ENCODE results near the gene CDC20B. TPM values are rescaled to one million over a fixed set of nuclear protein-coding genes. Genes with fewer than 3 reads are reported as not detected.

The CDC20B gene
- total RNA-seq, 1 experiment from 2014 or later = not detected

DNA sequence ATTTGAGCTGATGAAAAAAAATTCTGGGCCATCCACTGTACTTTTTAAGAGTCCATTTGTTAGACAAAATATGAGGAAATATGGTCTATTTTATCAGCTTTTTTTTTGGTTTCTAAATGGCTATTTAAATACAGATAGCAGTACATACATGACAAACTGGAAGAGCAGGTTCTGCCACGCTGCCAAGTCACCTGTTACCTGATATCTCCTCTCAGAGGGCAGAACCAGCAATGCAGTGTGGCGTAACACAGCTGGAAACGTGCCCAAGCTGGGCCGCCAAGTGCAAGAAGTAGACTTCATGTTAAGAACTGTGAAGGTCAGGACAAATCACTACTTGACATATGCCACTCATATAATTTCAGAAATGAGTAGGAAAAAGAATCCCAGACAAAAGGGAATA is 46.0 kb upstream of the CDC20B start:
- ChIA-PET POLR2A (no interaction called here), RAD21 (ENCODE audit: low non-redundant PET in 1 of 2, low total read pairs in 2 of 2, uncharacterized antibody in 2 of 2, unreplicated experiment in 2 of 2) (interaction anchor here in 1 of 2 experiments (1.2 kb wide), 1 partner anchor 42 kb away, joined by 3 read pairs; no protein-coding TSS in a partner anchor), CTCF (interaction anchor here (0.5 to 1.3 kb wide), 2 partner anchors 47 to 88 kb away, joined by 3 read pairs; partner anchors contain the start of gene DHX29)
- Histone ChIP-seq H3K9me3 (ENCODE audit: control insufficient read depth in 1 of 2, insufficient read depth in 1 of 2, low read depth in 1 of 2, low read length in 2 of 2) (no peaks in the 10 kb centered on the region), H3K4me2 (ENCODE audit: low read length) (peak overlapping the region; percentile 52), H3K4me1 (ENCODE audit: control insufficient read depth in 1 of 2, insufficient read depth in 2 of 2, low read length in 2 of 2) (peaks cover 15 to 22% of the 10 kb centered on the region in 2 experiments), H4K20me1 (ENCODE audit: insufficient read depth) (no peaks in the 10 kb centered on the region), H3K36me3 (ENCODE audit: control insufficient read depth in 1 of 2, insufficient read depth in 2 of 2, low read length in 2 of 2) (peaks cover 5 to 6% of the 10 kb centered on the region in 2 experiments; a peak in 1 of 4 replicates), H3K27ac (ENCODE audit: low read depth, low read length) (no peak overlapping the region; the same call in 1 of the 2 replicates), H2AFZ (ENCODE audit: low read depth, low read length, poor library complexity, severe bottlenecking) (no peak overlapping the region), H3K4me3 (replicated peaks in 1 of 2; ENCODE audit: low read depth in 1 of 2, low read length in 2 of 2) (no peak overlapping the region), H3K79me2 (ENCODE audit: insufficient read depth, low read length) (no peaks in the 10 kb centered on the region), H3K27me3 (ENCODE audit: insufficient read depth, low read length) (no peaks in the 10 kb centered on the region), H3K9ac (ENCODE audit: low read length) (no peak overlapping the region), H3K9me2 (ENCODE audit: insufficient read depth) (0 out of 2 replicates have a peak, but pooled peaks cover 4% of the 10 kb centered on the region)
- intact Hi-C loops (cut with micrococcal nuclease) = loop anchor here (5.0 kb wide), 1 partner anchor 42 kb away; no protein-coding TSS in a partner anchor
- TF ChIP-seq EGR1 (IDR thresholded peaks at IDR 0.05; ENCODE audit: low read depth) (no peak), RAD21 (IDR thresholded peaks at IDR 0.05; ENCODE audit: low read depth) (peak; percentile 30; the same call in 1 of the 2 replicates), SP1 (IDR thresholded peaks at IDR 0.05; ENCODE audit: low read depth) (peak; percentile 93), JUND (IDR thresholded peaks at IDR 0.05) (peak; percentile 69), POLR2AphosphoS5 (IDR thresholded peaks at IDR 0.05; ENCODE audit: low read depth, low read length) (peak; percentile 48; the same call in 1 of the 2 replicates), CEBPB (IDR thresholded peaks at IDR 0.05; ENCODE audit: low read depth) (peak; percentile 98), YY1 (IDR thresholded peaks at IDR 0.05; ENCODE audit: extremely low read depth, insufficient replicate concordance, low read depth, low read length) (peak; percentile 19), SRF (IDR thresholded peaks at IDR 0.05; ENCODE audit: low read depth) (no peak), ZFX (IDR thresholded peaks at IDR 0.05) (no peak), CBX3 (IDR thresholded peaks at IDR 0.05; ENCODE audit: low read depth) (peak; percentile 88), ZNF274 (IDR thresholded peaks at IDR 0.05; ENCODE audit: low read depth, low read length) (no peak), FOSL1 (IDR thresholded peaks at IDR 0.05; ENCODE audit: low read depth) (peak; percentile 53; the same call in 1 of the 2 replicates), POLR2A (IDR thresholded peaks at IDR 0.05; ENCODE audit: borderline replicate concordance, extremely low read depth, insufficient read depth, insufficient read length) (no peak), SIN3A (IDR thresholded peaks at IDR 0.05; ENCODE audit: low read depth) (peak; percentile 53; the same call in 1 of the 2 replicates), EZH2phosphoT487 (IDR thresholded peaks at IDR 0.05; ENCODE audit: borderline replicate concordance) (no peak), TCF7L2 (IDR thresholded peaks at IDR 0.05; ENCODE audit: borderline replicate concordance, extremely low read depth, insufficient read depth, insufficient read length) (no peak), ELF1 (IDR thresholded peaks at IDR 0.05; ENCODE audit: borderline replicate concordance, low read depth) (no peak)
- TF ChIP-seq, protein P1, sequence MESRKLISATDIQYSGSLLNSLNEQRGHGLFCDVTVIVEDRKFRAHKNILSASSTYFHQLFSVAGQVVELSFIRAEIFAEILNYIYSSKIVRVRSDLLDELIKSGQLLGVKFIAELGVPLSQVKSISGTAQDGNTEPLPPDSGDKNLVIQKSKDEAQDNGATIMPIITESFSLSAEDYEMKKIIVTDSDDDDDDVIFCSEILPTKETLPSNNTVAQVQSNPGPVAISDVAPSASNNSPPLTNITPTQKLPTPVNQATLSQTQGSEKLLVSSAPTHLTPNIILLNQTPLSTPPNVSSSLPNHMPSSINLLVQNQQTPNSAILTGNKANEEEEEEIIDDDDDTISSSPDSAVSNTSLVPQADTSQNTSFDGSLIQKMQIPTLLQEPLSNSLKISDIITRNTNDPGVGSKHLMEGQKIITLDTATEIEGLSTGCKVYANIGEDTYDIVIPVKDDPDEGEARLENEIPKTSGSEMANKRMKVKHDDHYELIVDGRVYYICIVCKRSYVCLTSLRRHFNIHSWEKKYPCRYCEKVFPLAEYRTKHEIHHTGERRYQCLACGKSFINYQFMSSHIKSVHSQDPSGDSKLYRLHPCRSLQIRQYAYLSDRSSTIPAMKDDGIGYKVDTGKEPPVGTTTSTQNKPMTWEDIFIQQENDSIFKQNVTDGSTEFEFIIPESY (IDR thresholded peaks at IDR 0.05; ENCODE audit: extremely low read depth, insufficient replicate concordance, low read length) = no peak
- TF ChIP-seq, protein P2, sequence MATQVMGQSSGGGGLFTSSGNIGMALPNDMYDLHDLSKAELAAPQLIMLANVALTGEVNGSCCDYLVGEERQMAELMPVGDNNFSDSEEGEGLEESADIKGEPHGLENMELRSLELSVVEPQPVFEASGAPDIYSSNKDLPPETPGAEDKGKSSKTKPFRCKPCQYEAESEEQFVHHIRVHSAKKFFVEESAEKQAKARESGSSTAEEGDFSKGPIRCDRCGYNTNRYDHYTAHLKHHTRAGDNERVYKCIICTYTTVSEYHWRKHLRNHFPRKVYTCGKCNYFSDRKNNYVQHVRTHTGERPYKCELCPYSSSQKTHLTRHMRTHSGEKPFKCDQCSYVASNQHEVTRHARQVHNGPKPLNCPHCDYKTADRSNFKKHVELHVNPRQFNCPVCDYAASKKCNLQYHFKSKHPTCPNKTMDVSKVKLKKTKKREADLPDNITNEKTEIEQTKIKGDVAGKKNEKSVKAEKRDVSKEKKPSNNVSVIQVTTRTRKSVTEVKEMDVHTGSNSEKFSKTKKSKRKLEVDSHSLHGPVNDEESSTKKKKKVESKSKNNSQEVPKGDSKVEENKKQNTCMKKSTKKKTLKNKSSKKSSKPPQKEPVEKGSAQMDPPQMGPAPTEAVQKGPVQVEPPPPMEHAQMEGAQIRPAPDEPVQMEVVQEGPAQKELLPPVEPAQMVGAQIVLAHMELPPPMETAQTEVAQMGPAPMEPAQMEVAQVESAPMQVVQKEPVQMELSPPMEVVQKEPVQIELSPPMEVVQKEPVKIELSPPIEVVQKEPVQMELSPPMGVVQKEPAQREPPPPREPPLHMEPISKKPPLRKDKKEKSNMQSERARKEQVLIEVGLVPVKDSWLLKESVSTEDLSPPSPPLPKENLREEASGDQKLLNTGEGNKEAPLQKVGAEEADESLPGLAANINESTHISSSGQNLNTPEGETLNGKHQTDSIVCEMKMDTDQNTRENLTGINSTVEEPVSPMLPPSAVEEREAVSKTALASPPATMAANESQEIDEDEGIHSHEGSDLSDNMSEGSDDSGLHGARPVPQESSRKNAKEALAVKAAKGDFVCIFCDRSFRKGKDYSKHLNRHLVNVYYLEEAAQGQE (IDR thresholded peaks at IDR 0.05; ENCODE audit: low read depth) = no peak
- TF ChIP-seq, protein P3, sequence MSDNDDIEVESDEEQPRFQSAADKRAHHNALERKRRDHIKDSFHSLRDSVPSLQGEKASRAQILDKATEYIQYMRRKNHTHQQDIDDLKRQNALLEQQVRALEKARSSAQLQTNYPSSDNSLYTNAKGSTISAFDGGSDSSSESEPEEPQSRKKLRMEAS (IDR thresholded peaks at IDR 0.05) = peak; percentile 64
- TF ChIP-seq, protein P4, sequence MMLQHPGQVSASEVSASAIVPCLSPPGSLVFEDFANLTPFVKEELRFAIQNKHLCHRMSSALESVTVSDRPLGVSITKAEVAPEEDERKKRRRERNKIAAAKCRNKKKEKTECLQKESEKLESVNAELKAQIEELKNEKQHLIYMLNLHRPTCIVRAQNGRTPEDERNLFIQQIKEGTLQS (IDR thresholded peaks at IDR 0.05) = no peak
- DNase-seq (ENCODE audit: low read depth, low spot score) = peak; percentile 84
- peak; percentile 86 for ATAC-seq
- no TSS peak for BruUV-seq (replicated peaks)
